GM12801 (cell line): ENCODE measurements around the gene NRXN3.

ENCODE experiments used
- TF ChIP-seq, protein P1 (sequence below): IDR thresholded peaks from one replicate; pipeline ENCODE4 v1.5.1; 2011; ENCODE audit warnings: control low read depth; ENCODE audit not compliant: insufficient read length; ENCODE audit errors: extremely low read depth

Gene NRXN3

DNA sequence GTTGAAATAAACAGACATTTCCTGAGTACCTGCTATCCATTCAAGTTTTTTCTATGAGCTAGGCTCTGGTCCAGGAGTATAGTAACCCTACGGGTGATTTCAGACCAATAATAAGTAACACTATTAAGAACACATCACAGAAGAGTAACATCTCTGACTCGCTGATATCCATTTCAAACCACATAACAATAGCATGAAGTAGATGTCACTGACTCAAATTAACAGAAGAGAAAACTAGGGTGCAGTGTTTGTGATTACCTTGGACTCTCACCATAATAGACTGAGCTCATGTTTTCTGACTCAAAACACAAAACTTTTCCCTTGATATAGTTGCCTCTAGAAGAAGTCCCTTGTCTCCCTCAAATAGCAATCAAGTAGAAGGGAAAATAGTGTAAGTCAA lies 1618.2 kb downstream of the NRXN3 start:
- TF ChIP-seq, protein P1, sequence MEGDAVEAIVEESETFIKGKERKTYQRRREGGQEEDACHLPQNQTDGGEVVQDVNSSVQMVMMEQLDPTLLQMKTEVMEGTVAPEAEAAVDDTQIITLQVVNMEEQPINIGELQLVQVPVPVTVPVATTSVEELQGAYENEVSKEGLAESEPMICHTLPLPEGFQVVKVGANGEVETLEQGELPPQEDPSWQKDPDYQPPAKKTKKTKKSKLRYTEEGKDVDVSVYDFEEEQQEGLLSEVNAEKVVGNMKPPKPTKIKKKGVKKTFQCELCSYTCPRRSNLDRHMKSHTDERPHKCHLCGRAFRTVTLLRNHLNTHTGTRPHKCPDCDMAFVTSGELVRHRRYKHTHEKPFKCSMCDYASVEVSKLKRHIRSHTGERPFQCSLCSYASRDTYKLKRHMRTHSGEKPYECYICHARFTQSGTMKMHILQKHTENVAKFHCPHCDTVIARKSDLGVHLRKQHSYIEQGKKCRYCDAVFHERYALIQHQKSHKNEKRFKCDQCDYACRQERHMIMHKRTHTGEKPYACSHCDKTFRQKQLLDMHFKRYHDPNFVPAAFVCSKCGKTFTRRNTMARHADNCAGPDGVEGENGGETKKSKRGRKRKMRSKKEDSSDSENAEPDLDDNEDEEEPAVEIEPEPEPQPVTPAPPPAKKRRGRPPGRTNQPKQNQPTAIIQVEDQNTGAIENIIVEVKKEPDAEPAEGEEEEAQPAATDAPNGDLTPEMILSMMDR, result no peak

DNA sequence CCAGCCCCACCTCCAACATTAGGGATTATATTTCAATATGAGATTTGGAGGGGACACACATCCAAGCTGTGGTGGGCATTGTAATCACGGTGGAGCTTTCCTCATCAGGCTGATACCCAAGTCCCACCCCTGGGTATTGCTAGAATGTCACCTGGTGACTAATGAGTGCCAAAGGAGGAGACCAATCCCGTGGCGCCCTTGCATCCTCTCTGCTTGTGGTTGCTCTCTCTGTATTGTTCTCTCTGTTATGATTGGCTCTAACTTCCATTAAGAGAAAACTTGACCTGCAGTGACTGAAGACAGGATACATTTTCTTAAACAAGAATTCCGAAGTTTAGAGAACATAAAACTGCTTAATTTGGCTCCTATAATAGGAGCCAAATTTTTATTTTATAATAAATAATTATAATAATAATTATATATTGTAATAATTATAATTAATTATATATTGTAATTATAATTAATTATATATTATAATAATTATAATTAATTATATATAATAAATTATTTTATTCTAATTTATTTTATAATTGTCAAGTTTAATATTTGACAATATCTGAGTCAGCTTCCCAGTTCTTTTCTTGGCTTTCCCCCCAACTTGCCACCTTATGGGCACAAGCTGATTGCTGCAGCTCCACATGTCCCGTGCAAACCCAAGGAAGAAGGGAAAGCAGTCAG lies 1621.0 kb downstream of the NRXN3 start:
- TF ChIP-seq, protein P1, result no peak

DNA sequence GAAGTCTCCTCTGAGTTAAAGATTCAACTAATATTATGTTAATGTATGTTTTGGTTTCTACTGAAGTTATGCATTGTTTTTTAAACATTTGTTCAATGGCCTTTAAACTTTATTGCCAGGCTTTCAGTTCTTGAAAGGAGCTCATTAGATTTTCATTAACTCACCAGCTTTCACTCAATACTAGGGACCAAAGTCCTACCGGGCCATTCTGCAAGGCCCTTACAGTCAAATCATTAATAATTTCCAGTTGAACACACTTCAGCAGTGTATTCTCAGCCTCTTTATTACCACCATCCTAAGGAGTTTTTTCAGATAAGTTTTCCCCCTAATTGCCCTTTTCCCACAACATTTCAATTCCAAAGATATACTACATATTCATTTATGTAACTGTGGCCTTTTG lies 1631.9 kb downstream of the NRXN3 start:
- TF ChIP-seq, protein P1, result no peak

DNA sequence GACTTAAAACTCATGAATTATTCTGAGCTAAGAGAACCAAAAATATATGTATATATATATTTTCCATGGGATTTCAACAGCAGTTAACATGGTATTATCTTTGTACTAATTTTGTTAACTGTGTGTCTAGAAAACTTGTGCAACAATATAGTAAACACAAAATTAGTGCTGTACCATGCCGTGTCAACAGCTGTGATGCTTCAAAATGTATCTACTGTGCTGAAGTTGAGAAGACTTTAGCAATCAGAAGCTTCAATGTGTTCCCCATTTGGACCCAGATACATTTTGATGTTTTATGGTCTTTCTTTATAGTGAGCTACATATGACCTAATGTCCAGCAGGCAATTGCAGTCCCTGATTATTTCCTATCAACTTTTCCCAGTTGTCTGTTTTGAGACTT lies 1635.5 kb downstream of the NRXN3 start:
- TF ChIP-seq, protein P1, result no peak

DNA sequence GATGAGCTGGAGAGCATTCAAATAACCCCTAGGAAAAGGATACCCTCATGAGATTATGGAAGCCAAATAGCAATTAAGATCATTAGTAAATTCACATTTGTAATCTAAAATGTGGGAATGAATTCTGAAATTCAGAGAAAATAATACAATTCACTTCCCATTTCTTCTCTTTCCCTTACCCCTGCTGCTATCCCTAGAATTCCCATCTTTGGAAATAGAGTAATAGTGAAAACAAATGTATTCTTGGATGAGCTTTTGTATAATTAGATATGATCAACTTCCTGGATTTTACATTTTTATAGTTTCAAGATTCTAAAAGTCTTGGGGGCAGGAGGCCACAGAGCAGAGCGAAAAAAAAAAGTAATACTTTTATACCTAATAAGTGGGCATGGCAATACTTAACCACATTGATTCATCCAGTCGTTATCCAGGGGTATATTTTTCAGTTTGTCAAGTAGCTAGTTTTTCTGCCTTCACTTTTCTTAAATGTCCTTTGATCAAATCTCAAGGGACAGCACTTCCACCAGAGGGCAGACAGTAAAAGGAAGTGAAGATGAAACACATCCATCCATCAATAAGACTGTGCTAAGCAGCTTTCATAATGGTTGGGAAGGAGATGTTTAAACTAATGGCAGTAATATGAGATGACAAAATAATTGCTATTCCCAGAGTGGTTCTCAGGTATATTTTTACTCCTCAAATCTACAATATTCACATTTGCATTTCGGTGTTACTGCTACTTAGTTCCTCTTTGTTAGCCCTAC lies 1639.9 kb downstream of the NRXN3 start:
- TF ChIP-seq, protein P1, result no peak

DNA sequence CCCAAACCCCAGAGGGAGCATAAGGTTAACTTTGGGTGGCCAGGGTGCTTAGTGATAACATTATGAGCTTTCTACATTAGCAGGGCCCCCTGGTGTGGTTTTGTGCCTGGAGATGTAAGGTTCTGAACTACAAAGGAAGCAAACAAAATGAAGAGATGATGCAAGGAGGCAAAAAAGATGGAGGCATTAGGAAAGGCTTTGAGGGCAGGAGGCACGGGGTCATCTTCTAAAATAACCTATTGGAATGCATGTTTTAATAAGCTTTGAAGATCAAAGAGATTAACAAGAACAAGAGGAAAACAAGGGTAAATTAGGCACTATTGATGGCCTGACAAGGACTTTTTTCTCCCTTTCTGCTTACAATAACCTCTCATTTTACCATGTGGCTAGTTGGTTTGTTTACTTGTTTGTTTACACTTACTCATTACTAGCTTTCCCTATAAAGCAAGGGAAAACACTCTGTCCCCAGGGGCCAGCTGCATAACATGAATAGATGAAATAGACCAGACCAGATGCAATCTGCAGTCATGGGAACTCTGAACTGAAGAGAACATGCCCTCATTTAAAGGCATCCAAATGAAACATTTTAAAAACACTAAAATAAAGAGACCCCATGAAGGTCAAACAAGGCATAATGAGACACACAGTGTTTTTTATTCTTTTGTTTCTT lies 1650.8 kb downstream of the NRXN3 start:
- TF ChIP-seq, protein P1, result no peak

DNA sequence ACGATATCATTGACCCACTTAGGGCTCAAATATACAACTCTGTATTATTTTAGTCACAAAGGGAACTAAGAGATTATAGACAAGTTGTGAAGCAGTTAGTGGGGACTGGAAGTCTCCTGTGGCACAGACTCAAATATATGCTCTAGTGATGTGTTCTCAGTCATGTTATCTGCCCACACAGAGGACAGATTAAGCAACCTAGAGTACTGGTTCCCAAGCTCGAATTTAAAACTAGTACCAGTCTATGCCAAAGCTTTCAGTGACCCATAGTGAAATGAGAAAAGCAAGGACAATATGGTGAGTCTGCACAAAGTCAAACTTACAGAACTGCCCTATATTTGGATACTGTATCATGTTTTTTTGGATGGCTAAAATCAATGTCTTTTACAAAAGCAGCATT lies 1651.9 kb downstream of the NRXN3 start:
- TF ChIP-seq, protein P1, result no peak
